Measurements from ENCODE around the gene PRPF40B.
A peak's percentile ranks its signal among the peaks of the same experiment; 100 is the strongest.

PRPF40B gene

GRCh38 chr12:49641748-49642369, 18.5 kb downstream of the PRPF40B start:
- no peak overlapping the region for H3K4me3 ChIP-seq (ENCODE audit: low read depth, low read length)
- no peak for DNase-seq (ENCODE audit: low read depth)
- TF ChIP-seq POLR2A (IDR thresholded peaks at IDR 0.05; ENCODE audit: extremely low read depth, insufficient read length) = no peak

GRCh38 chr12:49642370-49642802, 19.0 kb downstream of the PRPF40B start:
- DNase-seq (ENCODE audit: low read depth) = no peak
- no peak overlapping the region for H3K4me3 ChIP-seq (ENCODE audit: low read depth, low read length)
- TF ChIP-seq MAX (IDR thresholded peaks at IDR 0.05; ENCODE audit: low read depth, low read length) (no peak), MYC (IDR thresholded peaks at IDR 0.05; ENCODE audit: low read depth, low read length) (no peak), POLR2A (IDR thresholded peaks at IDR 0.05; ENCODE audit: extremely low read depth, insufficient read length) (no peak)
- TF ChIP-seq, protein P1, sequence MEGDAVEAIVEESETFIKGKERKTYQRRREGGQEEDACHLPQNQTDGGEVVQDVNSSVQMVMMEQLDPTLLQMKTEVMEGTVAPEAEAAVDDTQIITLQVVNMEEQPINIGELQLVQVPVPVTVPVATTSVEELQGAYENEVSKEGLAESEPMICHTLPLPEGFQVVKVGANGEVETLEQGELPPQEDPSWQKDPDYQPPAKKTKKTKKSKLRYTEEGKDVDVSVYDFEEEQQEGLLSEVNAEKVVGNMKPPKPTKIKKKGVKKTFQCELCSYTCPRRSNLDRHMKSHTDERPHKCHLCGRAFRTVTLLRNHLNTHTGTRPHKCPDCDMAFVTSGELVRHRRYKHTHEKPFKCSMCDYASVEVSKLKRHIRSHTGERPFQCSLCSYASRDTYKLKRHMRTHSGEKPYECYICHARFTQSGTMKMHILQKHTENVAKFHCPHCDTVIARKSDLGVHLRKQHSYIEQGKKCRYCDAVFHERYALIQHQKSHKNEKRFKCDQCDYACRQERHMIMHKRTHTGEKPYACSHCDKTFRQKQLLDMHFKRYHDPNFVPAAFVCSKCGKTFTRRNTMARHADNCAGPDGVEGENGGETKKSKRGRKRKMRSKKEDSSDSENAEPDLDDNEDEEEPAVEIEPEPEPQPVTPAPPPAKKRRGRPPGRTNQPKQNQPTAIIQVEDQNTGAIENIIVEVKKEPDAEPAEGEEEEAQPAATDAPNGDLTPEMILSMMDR (IDR thresholded peaks at IDR 0.05; ENCODE audit: low read depth, low read length) = no peak

- no peak overlapping the region for H3K4me3 ChIP-seq (ENCODE audit: low read depth, low read length)
- TF ChIP-seq POLR2A (IDR thresholded peaks at IDR 0.05; ENCODE audit: extremely low read depth, insufficient read length) = no peak
- TF ChIP-seq MAX (IDR thresholded peaks at IDR 0.05; ENCODE audit: low read depth, low read length) = no peak
- TF ChIP-seq, protein P1 (IDR thresholded peaks at IDR 0.05; ENCODE audit: low read depth, low read length) = no peak
- no peak for TF ChIP-seq MYC (IDR thresholded peaks at IDR 0.05; ENCODE audit: low read depth, low read length)
- no peak for DNase-seq (ENCODE audit: low read depth)
These were observed 19.8 kb downstream of the PRPF40B start for GRCh38 chr12:49643135-49643534.

DNA sequence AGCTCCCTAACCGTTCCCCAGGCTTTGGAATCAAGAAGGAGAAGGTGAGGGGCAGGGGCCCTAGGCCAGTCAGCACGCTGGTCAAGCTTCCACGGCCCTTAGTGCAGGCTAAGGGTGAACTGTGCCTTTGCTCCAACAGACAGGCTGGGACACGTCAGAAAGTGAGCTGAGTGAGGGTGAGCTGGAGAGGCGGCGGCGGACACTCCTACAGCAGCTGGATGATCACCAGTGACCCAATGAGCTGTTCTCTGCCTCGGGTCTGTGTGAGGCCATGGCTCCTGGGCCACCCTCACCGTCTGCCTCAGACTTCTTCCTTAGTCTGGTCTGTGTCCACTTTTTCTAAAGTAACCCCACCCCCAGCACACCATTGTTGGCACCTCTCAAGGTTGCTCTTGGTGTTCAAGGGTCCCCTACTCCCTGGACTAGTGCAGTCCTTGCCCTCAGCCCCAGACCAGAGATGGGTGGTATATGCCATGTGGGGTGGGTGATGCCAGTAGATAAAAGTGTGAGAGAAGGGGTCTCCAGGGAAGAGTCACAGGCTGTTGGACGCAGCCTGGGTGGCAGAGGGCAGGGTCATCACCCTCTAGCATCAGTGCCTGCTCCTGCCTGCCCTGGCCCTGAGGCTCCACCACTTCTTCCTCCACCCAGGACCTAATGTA, 20.7 kb downstream of the PRPF40B start:
- no peak overlapping the region for H3K4me3 ChIP-seq (ENCODE audit: low read depth, low read length)
- no peak for DNase-seq (ENCODE audit: low read depth)
- TF ChIP-seq MYC (IDR thresholded peaks at IDR 0.05; ENCODE audit: low read depth, low read length) (no peak), POLR2A (IDR thresholded peaks at IDR 0.05; ENCODE audit: extremely low read depth, insufficient read length) (no peak), MAX (IDR thresholded peaks at IDR 0.05; ENCODE audit: low read depth, low read length) (no peak)
- TF ChIP-seq, protein P1 (IDR thresholded peaks at IDR 0.05; ENCODE audit: low read depth, low read length) = no peak

DNA sequence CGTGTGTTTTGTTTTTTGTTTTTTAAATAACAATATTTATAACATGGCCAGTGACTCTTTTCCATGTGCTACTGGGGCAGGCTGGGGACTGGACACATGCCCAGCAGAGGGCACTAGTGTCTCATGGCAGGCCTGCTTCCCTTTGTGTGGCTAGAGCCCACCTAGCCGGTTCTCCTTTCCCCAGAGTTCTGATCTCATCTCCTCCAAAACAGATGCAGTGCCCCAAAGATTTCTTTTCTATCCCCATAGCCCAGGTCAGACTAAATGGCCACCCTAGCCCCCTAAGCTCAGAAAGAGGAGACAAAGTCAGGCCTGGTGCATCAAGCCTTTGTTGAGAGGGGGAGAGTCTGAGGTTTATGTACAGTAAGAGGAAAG, 21.2 kb downstream of the PRPF40B start:
- TF ChIP-seq MYC (IDR thresholded peaks at IDR 0.05; ENCODE audit: low read depth, low read length) (peak; percentile 69; the same call in 1 of the 2 replicates), POLR2A (IDR thresholded peaks at IDR 0.05; ENCODE audit: extremely low read depth, insufficient read length) (no peak), MAX (IDR thresholded peaks at IDR 0.05; ENCODE audit: low read depth, low read length) (peak; percentile 88)
- TF ChIP-seq, protein P1 (IDR thresholded peaks at IDR 0.05; ENCODE audit: low read depth, low read length) = peak; percentile 97
- peak; percentile 84 for DNase-seq (ENCODE audit: low read depth)
- H3K4me3 ChIP-seq (ENCODE audit: low read depth, low read length) = no peak overlapping the region

- no peak for TF ChIP-seq POLR2A (IDR thresholded peaks at IDR 0.05; ENCODE audit: extremely low read depth, insufficient read length)
- TF ChIP-seq MAX (IDR thresholded peaks at IDR 0.05; ENCODE audit: low read depth, low read length) = no peak
- TF ChIP-seq MYC (IDR thresholded peaks at IDR 0.05; ENCODE audit: low read depth, low read length) = no peak
These were observed 22.0 kb downstream of the PRPF40B start for GRCh38 chr12:49645146-49646039.

More at GRCh38 chr12:49645146-49646039, 22.0 kb downstream of the PRPF40B start:
- DNase-seq (ENCODE audit: low read depth) = no peak
- H3K4me3 ChIP-seq (ENCODE audit: low read depth, low read length) = no peak overlapping the region
